HG03378 (cell line): ENCODE measurements around the gene AOPEP.
A peak's percentile ranks its signal among the peaks of the same experiment; 100 is the strongest.
"Not testable (repeated sequence)": the region's sequence is repeated elsewhere in the genome, so short reads cannot be mapped to it uniquely, and the experiment has no call there.

Experiments
- ATAC-seq: cut with Tn5 transposase; IDR thresholded peaks from one replicate; pipeline ENCODE4 v1.9.1; 2021; ENCODE audit warnings: mild to moderate bottlenecking, moderate library complexity; ENCODE audit not compliant: unreplicated experiment

The AOPEP gene

DNA sequence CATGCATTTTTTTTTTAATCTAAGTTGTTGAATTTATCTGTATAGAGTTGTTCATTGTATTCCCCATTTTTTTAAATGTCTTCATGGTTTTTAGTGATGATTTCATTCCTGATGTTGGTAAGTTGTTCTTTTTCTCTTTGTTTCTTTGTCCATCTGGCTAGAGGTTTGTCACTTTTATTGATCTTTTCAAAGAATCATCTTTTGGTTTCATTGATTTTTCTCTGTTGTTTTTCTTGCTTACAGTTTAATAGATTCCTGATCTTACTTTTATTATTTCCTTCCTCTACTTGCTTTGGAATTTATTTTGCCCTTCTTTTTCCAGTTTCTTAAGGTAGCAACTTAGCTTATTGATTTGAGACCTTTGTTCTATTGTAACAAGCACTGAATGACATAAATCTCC lies 114.2 kb downstream of the AOPEP start:
- no peak for ATAC-seq

DNA sequence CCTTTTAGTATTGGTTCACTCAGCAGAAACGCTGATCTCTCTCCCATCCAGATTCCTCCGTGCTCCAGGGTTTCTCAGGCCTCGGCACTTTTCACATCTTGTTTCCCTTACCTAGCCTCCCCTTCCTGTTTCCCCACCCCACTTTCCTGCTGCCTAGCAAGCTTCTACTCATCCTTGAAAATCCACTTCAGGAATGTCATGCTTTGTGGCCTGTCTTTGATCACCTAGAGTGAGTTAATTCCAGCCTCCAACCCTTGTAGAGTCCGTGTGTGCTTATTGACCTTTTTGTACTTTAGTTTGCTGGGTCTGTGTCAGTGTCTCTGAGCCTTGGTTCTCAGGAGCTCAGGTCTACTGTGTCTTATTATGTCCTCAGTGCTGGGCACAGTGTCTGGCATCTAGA lies 116.6 kb downstream of the AOPEP start:
- ATAC-seq = no peak

DNA sequence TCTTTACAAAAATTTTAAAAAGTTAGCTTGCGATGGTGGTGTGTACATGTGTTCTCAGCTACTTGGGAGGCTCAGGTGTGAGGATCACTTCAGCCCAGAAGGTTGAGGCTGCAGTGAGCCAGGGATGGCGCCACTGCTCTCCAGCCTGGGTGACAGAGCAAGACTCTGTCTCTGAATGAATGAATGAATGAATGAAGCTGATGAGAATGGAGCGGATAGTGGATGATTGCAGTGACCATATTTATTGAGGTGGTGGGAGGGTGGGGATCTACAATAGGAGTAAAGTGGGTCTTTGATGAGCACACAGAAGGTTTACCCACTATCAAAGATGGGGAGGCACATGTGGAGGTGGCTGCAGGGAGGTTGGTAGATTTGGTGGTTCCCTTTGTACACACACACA lies 120.2 kb downstream of the AOPEP start:
- no peak for ATAC-seq

DNA sequence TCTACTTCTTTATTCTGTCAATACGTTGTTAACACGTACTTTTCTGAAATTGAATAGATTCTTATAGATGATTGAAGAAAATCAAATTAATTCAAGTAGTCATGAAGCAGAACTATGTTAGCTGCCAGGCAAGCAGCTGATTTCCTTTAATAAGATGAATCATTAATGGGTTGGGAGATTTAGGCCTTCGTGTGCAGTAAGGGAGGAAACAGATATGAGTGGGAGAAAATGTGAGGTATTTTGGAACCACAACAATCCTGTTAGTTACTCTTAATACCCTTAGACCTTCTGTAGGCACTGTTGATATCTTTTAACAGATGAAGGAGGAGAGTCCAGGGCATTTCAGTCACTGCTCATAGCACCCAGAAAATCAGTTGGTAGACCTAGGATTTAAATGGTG lies 121.0 kb downstream of the AOPEP start:
- no peak for ATAC-seq

DNA sequence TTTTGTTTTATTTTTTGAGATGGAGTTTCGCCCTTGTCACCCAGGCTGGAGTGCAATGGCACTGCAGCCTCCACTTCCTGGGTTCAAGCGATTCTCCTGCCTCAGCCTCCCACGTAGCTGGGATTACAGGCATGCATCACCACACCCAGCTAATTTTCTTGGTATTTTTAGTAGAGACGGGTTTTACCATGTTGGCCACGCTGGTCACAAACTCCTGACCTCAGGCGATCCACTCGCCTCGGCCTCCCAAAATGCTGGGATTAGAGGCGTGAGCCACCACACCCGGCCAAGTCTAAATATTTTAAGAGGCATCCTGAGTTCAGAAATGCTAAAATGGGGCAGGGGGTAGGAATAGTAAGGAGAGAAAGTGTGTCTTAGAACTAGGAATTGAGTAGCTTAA lies 122.3 kb downstream of the AOPEP start:
- ATAC-seq = not testable (repeated sequence)

DNA sequence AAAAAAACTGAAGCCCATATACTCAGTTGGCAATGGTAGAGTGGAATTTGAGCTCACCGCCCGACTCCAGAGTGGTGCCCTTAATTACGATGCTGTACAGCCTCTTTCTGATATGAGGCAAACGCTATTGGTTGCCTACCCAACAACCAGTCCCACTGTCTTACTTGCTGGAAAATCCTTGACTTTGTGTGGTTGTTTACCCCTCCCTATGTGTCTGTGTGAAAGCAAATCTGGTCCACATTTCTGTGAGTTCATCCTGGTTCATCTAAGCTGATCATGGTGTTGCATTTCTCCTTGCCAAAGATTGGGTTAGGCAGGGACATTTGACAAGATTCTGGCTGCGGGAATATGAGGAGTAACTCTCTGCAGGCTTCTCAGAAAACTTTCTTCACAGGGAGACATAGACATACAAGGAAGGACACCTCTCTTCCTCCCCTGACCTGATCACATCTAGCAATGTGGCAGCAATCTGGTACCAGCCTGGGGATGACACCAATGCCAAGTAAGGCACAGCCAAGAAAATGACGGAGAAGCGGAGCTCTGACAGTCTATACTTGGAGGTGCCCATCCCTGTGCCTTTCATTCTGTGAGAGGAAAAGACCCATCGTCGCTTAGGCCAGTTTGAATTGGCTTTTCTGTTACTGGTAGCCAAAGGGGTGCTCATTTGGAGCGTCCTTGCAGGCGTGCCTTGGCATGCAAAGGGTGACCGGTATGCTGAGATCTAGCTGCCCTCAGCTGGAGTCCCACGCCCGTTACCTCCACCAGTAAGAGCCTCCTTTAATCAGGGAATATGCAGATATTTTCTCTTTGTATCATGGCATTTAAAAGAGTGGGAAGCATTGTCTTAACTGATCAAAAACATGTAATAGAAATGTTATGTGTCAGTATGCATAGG lies 124.3 kb downstream of the AOPEP start:
- no peak for ATAC-seq

DNA sequence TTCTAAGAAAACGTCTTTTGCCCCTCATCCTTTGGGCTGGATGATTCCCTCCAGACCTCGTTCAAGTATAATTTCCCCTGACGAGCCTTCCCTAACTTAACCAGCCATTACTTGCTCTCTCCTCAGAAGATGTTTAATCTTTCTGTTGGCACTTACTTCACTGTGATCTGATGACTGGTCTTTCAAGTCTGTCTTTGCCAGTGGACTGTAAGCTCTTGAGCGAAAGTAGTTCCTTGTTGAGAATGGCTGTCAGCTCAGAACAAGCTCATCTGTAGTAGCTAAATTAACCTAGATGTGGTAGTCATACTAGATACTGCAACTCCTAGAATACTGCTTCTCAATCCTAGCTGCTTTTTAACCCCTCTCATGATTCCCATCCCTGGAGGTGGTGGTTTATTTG lies 125.0 kb downstream of the AOPEP start:
- ATAC-seq = no peak

DNA sequence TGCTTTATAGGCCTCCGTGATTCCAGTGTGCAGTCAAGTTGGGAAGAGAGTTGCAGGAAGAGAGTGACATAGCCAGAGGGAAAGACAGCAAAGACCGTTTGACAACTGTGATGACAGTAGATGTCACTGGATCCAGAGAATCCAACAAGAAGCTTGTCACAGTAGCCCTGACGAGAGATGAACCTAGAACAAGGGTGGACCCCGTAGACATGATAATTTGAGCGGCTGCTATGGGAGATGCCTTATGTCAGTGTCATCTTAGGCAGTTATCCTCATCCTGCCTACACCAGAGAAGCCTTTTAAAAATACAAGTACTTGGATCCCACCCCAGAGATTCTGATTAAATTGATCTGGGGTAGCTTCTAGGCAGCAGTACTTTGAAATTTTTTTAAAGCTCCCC lies 125.4 kb downstream of the AOPEP start:
- ATAC-seq = no peak

DNA sequence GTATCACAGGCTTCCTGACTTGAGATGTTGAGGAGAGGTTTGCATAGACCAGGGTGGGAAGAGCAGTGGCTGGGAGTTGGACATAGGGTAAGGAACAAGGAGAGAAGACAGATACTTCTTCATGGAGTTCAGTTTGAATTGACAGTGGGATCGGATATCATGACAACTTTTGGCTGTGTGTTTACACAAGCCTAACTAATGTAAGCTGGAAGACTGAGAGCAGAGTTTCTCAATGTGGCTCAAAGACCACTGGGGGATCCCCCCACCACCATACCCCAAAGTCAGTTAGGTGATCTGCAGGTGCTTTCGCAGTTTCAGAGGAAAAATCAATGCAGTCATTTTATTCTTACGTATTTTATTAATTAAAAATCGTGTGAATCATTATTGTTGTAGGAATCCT lies 125.9 kb downstream of the AOPEP start:
- no peak for ATAC-seq

DNA sequence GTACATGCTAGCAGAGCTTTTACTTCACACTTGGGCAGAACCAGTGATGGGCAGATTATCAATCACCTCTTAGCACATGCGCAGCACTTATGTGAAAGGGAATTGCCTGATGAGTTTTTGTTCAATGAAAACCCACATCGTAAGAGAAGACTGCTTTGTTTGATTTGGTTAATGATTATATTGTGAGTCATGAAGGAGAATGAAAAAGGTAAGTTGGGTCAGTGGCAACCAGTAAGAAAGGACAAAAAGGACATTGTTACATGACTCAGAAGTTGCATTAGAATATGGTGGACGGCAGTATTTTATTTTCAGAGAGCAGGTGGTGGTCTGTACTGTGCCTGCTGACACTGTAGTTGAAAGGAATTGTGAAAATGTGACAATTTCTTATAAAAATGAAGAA lies 127.4 kb downstream of the AOPEP start:
- ATAC-seq = no peak

DNA sequence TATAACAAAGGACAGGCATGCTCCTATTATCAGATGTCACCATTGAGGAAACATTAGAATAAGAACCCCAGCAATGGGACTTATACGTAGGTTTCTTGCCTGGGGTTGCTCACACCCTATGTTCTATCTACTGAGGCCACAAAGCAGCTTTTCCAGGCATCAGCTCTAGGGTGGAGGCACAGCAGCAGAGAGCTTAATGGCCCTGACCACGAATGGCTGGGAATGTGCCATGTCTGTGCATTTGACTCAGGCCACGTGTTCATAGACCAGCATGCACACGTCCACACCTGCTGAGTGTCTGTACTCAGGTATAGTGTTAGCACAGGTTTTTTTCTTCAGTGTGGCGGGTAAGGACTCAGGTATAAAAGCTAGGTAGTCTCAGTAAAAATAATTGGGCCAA lies 129.4 kb downstream of the AOPEP start:
- ATAC-seq = no peak

DNA sequence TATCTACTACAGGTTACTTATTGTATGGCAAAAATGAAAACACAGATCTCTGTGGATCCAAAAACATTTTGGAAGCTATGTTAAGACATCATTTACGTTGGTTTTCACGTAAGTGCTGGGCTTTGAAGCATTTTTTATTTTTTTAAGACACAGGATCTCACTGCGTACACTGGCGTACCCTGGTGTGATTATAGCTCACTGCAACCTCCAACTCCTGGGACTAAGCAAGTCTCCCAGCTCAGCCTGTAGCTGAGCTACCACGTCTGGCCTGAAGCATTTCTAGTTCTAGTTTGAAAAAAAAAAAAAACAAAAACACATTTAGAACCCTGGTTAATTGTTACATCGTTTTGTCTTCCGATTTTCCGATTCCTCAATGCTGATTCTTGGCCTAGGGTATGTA lies 131.3 kb downstream of the AOPEP start:
- no peak for ATAC-seq

DNA sequence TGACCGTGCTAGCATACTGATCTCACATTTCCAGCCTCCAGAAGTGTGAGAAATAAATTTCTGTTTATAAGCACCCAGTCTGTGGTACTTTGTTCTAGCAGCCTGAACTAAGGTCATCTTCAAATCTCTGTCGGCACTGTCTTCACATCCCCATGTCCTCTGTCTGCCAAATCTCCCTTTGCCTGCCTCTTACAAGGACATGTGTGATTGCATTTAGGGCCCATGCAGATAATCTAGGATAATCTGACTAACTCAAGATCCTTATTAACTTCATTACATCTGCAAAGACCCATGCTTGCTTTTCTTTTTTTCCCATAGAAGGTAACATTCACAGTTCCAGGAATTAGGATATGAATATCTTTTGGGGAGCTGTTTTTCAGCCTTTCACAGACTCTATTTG lies 132.7 kb downstream of the AOPEP start:
- no peak for ATAC-seq

DNA sequence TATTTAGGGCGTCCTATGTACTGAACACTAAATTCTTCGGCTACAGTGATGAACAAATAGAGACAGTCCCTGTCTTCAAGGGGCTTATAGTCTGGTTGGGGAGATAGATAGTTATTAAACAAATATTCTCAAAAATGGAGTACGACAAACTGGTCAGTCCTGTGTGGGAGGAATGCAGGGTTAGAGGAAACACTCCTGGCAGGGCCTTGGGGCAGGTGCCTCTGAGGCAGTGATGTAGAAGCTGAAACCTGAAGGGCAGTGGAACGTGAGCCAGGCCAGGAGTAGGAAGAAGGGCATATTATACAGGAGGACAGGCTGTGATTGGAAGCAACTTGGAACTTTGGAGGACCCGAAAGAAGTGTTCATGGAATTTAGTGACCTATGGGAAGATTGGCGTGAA lies 133.4 kb downstream of the AOPEP start:
- no peak for ATAC-seq

DNA sequence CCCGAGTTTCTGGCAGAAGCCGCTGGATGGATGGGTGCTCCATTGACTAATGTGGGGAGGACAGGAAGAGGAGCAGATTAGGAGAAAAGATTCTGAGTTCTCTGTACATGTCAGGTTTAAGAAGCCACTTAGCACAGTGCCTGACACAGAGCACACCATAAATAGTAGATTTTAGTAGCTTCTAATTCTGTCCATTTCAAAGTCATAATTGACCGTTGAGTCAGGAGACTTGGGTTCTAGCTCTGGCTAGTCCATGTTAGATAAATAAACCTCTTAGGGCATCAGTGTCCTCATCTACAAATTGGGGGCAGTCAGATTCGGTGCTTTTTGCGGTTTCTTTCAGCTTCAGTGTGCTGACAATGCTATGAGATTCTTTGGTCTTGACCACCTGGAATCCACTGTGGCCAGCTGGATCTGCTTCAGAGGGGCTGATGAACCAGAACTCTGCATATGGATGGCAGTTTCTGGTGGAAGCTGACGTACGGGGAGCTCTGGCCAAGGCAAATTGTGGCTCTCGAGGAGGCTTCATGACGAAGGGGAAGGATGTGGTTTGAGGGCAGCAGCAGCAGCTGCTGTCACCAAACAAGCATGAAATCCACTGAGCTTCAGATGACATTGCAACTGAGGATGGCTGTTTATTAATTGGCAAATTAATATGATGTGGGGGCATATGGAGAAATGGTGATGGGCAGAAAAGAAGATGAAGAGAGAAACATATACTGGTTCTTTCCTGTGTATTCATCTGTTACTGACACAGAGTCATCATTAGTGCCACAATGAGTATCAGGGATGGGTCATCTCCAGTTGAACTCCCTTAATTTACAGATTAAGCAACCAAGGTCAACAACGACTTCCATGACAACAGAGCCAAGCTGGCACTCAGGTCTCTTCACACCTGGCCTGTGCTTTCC lies 134.4 kb downstream of the AOPEP start:
- peak; percentile 90 for ATAC-seq

DNA sequence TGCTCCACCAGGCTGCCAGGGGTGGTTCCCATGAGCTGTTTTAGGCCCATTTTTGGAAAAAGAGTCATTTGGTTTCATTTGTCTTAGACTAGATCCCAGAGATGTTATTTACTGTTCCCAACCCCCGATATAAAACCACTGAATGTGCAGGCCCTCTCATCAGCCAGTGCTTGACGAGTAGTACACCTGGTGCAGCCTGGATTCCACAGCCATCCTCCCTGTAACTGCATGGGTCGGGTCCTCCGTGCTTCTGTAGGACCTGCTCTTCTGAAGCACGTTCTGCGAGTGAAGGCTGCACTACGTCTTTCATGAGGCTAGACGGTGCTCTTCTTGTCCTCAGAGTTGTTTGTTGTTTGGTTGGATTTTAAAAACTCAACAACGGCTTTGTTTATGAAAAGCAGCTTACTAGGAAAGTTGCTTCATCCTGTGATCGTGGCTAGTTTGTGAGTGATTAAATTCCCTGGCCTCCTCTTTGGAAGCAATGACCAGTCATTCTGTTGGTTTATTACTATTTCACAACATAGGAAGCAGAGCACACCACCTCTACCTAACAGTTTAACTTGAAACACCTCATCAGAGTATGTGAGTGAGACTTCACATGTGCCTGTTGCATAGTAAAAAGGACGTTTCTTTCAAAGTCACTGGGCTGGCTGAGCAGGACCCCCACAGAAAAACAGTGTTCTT lies 135.2 kb downstream of the AOPEP start:
- no peak for ATAC-seq

DNA sequence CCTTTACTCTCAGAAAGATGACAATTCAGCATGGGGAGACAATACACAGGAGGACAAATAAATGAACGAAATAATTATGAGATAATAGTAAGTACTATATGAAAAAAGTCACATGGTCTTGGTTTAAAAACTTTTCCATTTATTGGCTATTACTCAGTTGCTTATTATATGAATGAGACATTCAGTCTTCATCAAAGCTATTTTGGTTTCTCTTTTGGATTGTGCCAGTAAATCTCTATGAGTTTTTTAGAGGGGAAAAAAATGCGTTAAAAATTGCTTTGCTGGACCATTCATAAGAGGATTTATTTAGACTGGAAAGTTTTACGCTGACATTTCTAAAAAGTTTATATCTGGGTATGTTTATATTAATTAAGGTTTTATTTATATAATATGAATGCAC lies 137.7 kb downstream of the AOPEP start:
- ATAC-seq = no peak

DNA sequence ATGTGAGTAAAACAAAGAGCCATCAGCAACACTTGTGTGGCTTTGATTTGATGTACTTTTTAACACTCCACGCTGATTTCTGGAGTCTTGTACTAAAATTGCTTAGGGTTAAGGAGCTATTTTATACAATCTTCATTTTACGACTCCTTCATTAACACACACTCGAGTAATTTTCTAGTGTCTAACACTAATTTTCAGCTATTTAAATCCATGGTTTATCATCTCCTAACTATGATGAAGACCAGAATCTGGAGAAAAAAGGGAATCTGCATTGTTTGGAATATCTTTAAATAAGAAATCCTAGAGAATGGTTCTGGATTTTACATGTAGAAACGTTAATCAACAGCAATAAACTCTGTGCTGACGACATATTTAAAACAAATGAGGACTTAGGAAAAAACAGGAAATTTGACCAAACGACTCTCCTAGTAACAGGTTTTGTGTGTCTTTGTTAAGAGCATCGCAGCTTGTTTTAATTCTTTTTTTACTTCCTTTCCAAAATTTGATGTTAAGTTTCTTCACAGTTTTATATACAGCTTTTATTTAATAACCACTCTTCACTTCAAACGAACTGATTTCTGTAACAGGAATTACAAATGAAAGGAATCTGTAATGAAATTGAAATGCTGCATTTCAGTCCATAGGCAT lies 138.5 kb downstream of the AOPEP start:
- ATAC-seq = no peak

DNA sequence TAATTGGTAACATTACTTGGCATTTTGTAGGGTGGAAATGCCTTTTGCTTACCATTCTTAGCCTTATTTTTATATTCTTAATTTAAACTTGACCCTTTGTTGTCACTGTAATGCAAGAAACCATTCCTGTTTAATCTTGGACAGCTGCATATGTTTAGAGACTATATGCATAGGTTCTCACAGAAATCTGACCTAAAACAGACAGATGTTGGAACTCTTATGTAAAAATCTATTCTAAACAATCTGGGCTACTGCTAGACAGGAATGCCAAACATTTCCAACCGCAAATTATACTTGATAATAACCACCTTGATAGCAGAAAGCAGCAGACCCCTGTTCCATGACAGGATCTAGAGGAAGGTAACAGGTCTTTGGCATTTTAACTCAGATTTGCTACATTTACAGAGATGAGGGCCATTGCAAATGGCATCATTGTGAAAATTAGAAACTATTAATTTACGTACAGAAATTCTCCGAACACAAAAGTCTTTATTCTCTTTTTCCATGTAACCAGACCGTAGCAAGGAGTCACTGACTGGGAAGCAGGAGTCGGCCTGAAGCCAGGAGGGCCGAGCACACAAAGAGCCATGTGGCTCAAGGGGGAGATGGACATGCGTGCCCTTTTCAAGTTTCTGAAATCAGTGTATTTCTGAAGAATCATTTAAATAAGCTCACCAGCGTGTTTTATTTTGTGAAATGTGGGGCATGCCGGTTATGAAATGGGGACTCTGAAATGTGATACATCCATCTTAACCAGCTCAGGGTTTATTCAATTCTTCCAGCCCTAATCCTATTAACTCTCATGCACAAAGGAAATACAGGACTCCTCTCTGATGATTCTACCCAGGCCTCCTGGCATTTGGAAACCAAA lies 139.3 kb downstream of the AOPEP start:
- no peak for ATAC-seq

DNA sequence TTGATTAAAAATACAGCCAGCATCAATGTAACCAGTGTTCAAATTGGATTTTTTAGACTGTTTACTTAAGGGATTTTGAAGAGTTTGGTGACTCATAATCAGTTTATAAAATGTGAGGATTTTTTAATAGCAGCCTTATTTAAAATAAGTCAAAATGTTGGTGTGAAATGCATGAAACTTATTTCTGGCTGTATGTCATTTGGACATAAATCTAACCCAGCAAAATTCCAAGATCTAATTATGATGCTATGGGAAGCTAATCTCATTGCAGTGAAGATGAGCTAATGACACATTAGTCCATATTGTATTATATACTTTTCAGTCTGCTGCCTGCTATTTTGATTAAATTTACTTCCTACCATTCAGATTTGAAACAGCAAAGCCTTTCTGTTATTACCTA lies 140.3 kb downstream of the AOPEP start:
- no peak for ATAC-seq
